K562 (cell line): ENCODE data around the gene ZNF189. TPM values are rescaled to one million over a fixed set of nuclear protein-coding genes. Genes with fewer than 3 reads are reported as not detected.

ENCODE experiments used
- ATAC-seq: fragments of 200-7000 bp; cut with Tn5 transposase; 3 replicates; pipeline ENCODE4 v1.9.1; 2020; ENCODE audit warnings: moderate library complexity
- BruUV-seq: library from RNA; stranded (reverse); fragments of 400-500 nt; replicated peaks from 2 replicates; lab custom pipeline; 2021; lab: Mats Ljungman, UMichigan
- CTCF ChIA-PET: fragments of 300-600 bp; formaldehyde crosslinking; extraction: SDS; loops from one replicate; lab custom pipeline; 2021; ENCODE audit warnings: low intra/inter-chr PET ratio; lab: Yijun Ruan, JAX
- POLR2A ChIA-PET: fragments of 300-600, 350-650 bp; sonication (Branson Sonifier 250); formaldehyde crosslinking; extraction: SDS; loops from one replicate; lab custom pipeline; 2021; ENCODE audit warnings: antibody characterized with exemption, inconsistent platforms; lab: Yijun Ruan, JAX
- DNase-seq, 4 experiments: peaks; one replicate each; pipeline versions ENCODE4 v3.0.0 to v3.0.0-alpha.2; 2011 to 2018; ENCODE audit warnings: low spot score in 3 of 4, mixed read lengths in 3 of 4; ENCODE audit errors: extremely low read depth in 1 of 4
- FAIRE-seq: peaks from 2 replicates; lab custom pipeline; 2011; peaks lifted over from hg19 to GRCh38; lab: Jason Lieb, UNC
- H2AFZ ChIP-seq: 2 replicates; pipeline ENCODE4 v1.6.0; 2011; ENCODE audit warnings: low read depth, low read length, control low read depth, inconsistent platforms
- H3K27ac ChIP-seq: fragments of 200-600 bp; 3 replicates; pipeline ENCODE4 v1.8.0; 2011; ENCODE audit warnings: low read depth, mild to moderate bottlenecking, control low read depth, inconsistent platforms, low read length, moderate library complexity, mixed read lengths; ENCODE audit errors: extremely low read depth
- H3K27me3 ChIP-seq, 2 experiments: fragments of 300-600 bp in 1 of 2; 2 replicates in 1 of 2; 3 replicates in 1 of 2; pipeline versions ENCODE4 v1.6.0 to v1.8.0; 2011; ENCODE audit warnings: inconsistent platforms in 2 of 2, low read length in 2 of 2, mild to moderate bottlenecking in 1 of 2, mixed read lengths in 1 of 2, moderate library complexity in 1 of 2; ENCODE audit not compliant: control insufficient read depth in 2 of 2, insufficient read depth in 2 of 2
- H3K36me3 ChIP-seq: fragments of 300-600 bp; 3 replicates; pipeline ENCODE4 v1.8.0; 2011; ENCODE audit warnings: mild to moderate bottlenecking, low read length, inconsistent platforms; ENCODE audit not compliant: control insufficient read depth, insufficient read depth
- H3K4me1 ChIP-seq, 2 experiments: fragments of 200-600 bp in 1 of 2; replicated peaks in 1 of 2; 2 replicates in 1 of 2; 3 replicates in 1 of 2; pipeline versions ENCODE4 v1.5.1 to v1.8.0; 2011; ENCODE audit warnings: inconsistent platforms in 2 of 2, low read length in 2 of 2, mild to moderate bottlenecking in 1 of 2, mixed read lengths in 1 of 2, moderate library complexity in 1 of 2; ENCODE audit not compliant: control insufficient read depth in 2 of 2, insufficient read depth in 2 of 2
- H3K4me2 ChIP-seq: 2 replicates; pipeline ENCODE4 v1.6.1; 2011; ENCODE audit warnings: low read length, control low read depth, inconsistent platforms, mixed read lengths; ENCODE audit not compliant: insufficient read depth
- H3K4me3 ChIP-seq: fragments of 200-600 bp; sonication (generic), shearing (Covaris generic); 2 replicates; pipeline ENCODE4 v1.5.1; 2016; ENCODE audit warnings: control low read depth, inconsistent platforms
- H3K79me2 ChIP-seq: fragments of 200-600 bp; 3 replicates; pipeline ENCODE4 v1.8.0; 2011; ENCODE audit warnings: low read length, inconsistent platforms; ENCODE audit not compliant: control insufficient read depth, insufficient read depth
- H3K9ac ChIP-seq, 2 experiments: 2 replicates each; pipeline versions ENCODE4 v1.6.0 to v1.6.1; 2011; ENCODE audit warnings: low read depth in 2 of 2, low read length in 2 of 2, control low read depth in 1 of 2, inconsistent platforms in 1 of 2, mild to moderate bottlenecking in 1 of 2, mixed read lengths in 1 of 2; ENCODE audit not compliant: insufficient read depth in 1 of 2
- H3K9me1 ChIP-seq: one replicate; pipeline ENCODE4 v1.6.0; 2011; ENCODE audit warnings: inconsistent platforms, mild to moderate bottlenecking, low read length, moderate library complexity; ENCODE audit not compliant: control insufficient read depth, insufficient read depth
- H3K9me3 ChIP-seq: replicated peaks from 2 replicates; pipeline ENCODE4 v1.5.1; 2011; ENCODE audit warnings: low read depth, low read length, inconsistent platforms; ENCODE audit not compliant: control insufficient read depth, insufficient read depth
- H4K20me1 ChIP-seq: replicated peaks from 2 replicates; pipeline ENCODE4 v1.6.1; 2011; ENCODE audit warnings: low read length, inconsistent platforms, mixed read lengths; ENCODE audit not compliant: control insufficient read depth, insufficient read depth
- OTX1 ChIP-seq: fragments of 450-650 bp; formaldehyde crosslinking; IDR thresholded peaks from 2 replicates; pipeline ENCODE4 v1.4.0; 2022; ENCODE audit warnings: mild to moderate bottlenecking
- THAP7 ChIP-seq: fragments of 250-450 bp; sonication (Bioruptor Pico); IDR thresholded peaks from 2 replicates; pipeline ENCODE4 v1.5.0; 2021
- USF1 ChIP-seq: sonication (generic); formaldehyde crosslinking; IDR thresholded peaks from 2 replicates; pipeline ENCODE4 v1.9.0; 2022; ENCODE audit warnings: mild to moderate bottlenecking, missing genetic modification reagents
- ZNF121 ChIP-seq: sonication (generic); formaldehyde crosslinking; conservative IDR thresholded peaks from 2 replicates; pipeline ENCODE4 v1.8.0; 2022; ENCODE audit warnings: missing genetic modification reagents
- ZNF695 ChIP-seq: fragments of 450-650 bp; formaldehyde crosslinking; IDR thresholded peaks from 2 replicates; pipeline ENCODE4 v1.4.0; 2020; ENCODE audit warnings: mild to moderate bottlenecking, moderate library complexity
- WGBS: fragments of 100-300 bp; shearing (Covaris generic); methylation state at CpG from one replicate; pipeline ENCODE4 v1.1.6; 2016; ENCODE audit warnings: low coverage, mixed read lengths; ENCODE audit not compliant: insufficient coverage; ENCODE audit errors: missing lambda C conversion rate; 5-methylcytosine and 5-hydroxymethylcytosine counted together
- in situ Hi-C: fragments of 300-500 bp; cut with MboI; formaldehyde crosslinking; loops from 4 replicates; pipeline ENCODE4 v1.15.0; 2018; ENCODE audit warnings: inconsistent platforms, mixed read lengths
- intact Hi-C: fragments of 100-400 bp; cut with micrococcal nuclease; formaldehyde crosslinking; loops from 2 replicates; pipeline ENCODE4 v1.14.2; 2022
- polyA plus RNA-seq, 8 experiments: library from polyadenylated mRNA; depleted of rRNA in 4 of 8; stranded (reverse) in 5 of 8; unstranded in 3 of 8; fragments of >200 nt; fragmentation: Nextera tagmentation in 2 of 8; fragmentation: Illumina TruSeq in 1 of 8; extraction: Ambion mirVana in 2 of 8; extraction: Trizol in 1 of 8; gene quantifications; 2 replicates each; pipeline versions ENCODE4 v1.2.1 to v1.2.3, GENCODE V29; 2011 to 2014; ENCODE audit warnings: inconsistent platforms in 1 of 8, missing spikeins in 1 of 8
- total RNA-seq, 7 experiments: library from RNA; depleted of rRNA in 6 of 7; stranded (reverse); fragments of >200 nt in 6 of 7; fragmentation: Illumina TruSeq in 2 of 7; extraction: Trizol in 2 of 7; gene quantifications; 2 replicates each; pipeline versions ENCODE4 v1.2.1 to v1.2.3, GENCODE V29; 2011 to 2021; ENCODE audit warnings: low replicate concordance in 1 of 7

Gene ZNF189
- total and polyA plus RNA-seq, 9 of the 15 experiments (the other 6 are each of a cell fraction or from before 2014, with no cell fraction given) = 2.4 to 15.3 (median 6.4) TPM

GRCh38 chr9:101383361-101383760 lies 15.3 kb upstream of the ZNF189 start:
- intact Hi-C loops (no loop called here), in situ Hi-C loops (no loop called here)
- H4K20me1 ChIP-seq = no peaks in the 10 kb centered on the region
- ChIA-PET CTCF (no interaction called here), POLR2A (no interaction called here)
- H2AFZ ChIP-seq = no peak overlapping the region
- no peak for TF ChIP-seq OTX1
- TF ChIP-seq THAP7 (CRISPR knock-in tag) = no peak
- TF ChIP-seq ZNF121 (CRISPR knock-in tag) = no peak
- no peak for TF ChIP-seq ZNF695 (CRISPR knock-in tag)
- TF ChIP-seq USF1 (CRISPR knock-in tag) = no peak
- no peak for ATAC-seq
- H3K4me2 ChIP-seq = no peak overlapping the region
- H3K9me3 ChIP-seq = peaks cover 8% of the 10 kb centered on the region
- no peak overlapping the region for H3K9ac ChIP-seq
- H3K4me3 ChIP-seq = no peak overlapping the region
- no peak overlapping the region for H3K27ac ChIP-seq
- DNase-seq = no peak
- H3K27me3 ChIP-seq = no peaks in the 10 kb centered on the region
- peaks cover 3% of the 10 kb centered on the region in 2 experiments; a peak in 1 of 5 replicates for H3K4me1 ChIP-seq
- WGBS = 43% methylated on average over 2 of the region's 2 CpGs
- BruUV-seq = no TSS peak
- no peaks in the 10 kb centered on the region for H3K9me1 ChIP-seq
- H3K36me3 ChIP-seq = peaks cover 18% of the 10 kb centered on the region
- no peak for FAIRE-seq
- no peaks in the 10 kb centered on the region for H3K79me2 ChIP-seq
